Calu3 (cell line): ENCODE data around the gene SMNDC1. TPM values are rescaled to one million over a fixed set of nuclear protein-coding genes. Genes with fewer than 3 reads are reported as not detected.
"Not testable (repeated sequence)": the region's sequence is repeated elsewhere in the genome, so short reads cannot be mapped to it uniquely, and the experiment has no call there.

ENCODE experiments used
- BruUV-seq: library from RNA; stranded (reverse); fragments of 400-500 nt; replicated peaks from 2 replicates; lab custom pipeline; 2021; lab: Mats Ljungman, UMichigan
- CTCF ChIA-PET: fragments of 300-600 bp; sonication (Branson Sonifier 250); formaldehyde crosslinking; loops from one replicate; lab custom pipeline; 2022; ENCODE audit warnings: antibody characterized with exemption; lab: Charles Lee
- DNase-seq: peaks from one replicate; pipeline ENCODE4 v3.0.0; 2022
- H3K27ac Mint-ChIP-seq: one replicate; pipeline ENCODE4 v1.8.0; 2022; ENCODE audit warnings: mixed read lengths; ENCODE audit not compliant: unreplicated experiment
- H3K27me3 Mint-ChIP-seq: one replicate; pipeline ENCODE4 v1.8.0; 2022; ENCODE audit warnings: mixed read lengths; ENCODE audit not compliant: unreplicated experiment
- H3K36me3 Mint-ChIP-seq: one replicate; pipeline ENCODE4 v1.8.0; 2022; ENCODE audit warnings: mild to moderate bottlenecking, moderate library complexity, mixed read lengths; ENCODE audit not compliant: insufficient read depth, unreplicated experiment
- H3K4me1 Mint-ChIP-seq: one replicate; pipeline ENCODE4 v1.8.0; 2022; ENCODE audit warnings: mild to moderate bottlenecking, low read depth, mixed read lengths; ENCODE audit not compliant: unreplicated experiment
- H3K4me3 Mint-ChIP-seq: one replicate; pipeline ENCODE4 v1.8.0; 2022; ENCODE audit warnings: mild to moderate bottlenecking, low read depth, moderate library complexity, mixed read lengths; ENCODE audit not compliant: unreplicated experiment
- H3K9me3 Mint-ChIP-seq: one replicate; pipeline ENCODE4 v1.8.0; 2022; ENCODE audit warnings: low read depth, mixed read lengths; ENCODE audit not compliant: unreplicated experiment
- intact Hi-C: fragments of 100-400 bp; cut with micrococcal nuclease; formaldehyde crosslinking; loops from one replicate; pipeline ENCODE4 v1.10.0; 2022; ENCODE audit not compliant: unreplicated experiment
- total RNA-seq: library from RNA; stranded (reverse); gene quantifications from 2 replicates; pipeline ENCODE4 v1.2.3, GENCODE V29; 2022
- TF ChIP-seq, protein P1 (sequence below): fragments of 200-600 bp; IDR thresholded peaks from one replicate; pipeline ENCODE4 v1.8.0; 2022; ENCODE audit warnings: antibody characterized with exemption; ENCODE audit not compliant: unreplicated experiment

The SMNDC1 gene
- total RNA-seq, 1 experiment from 2014 or later, result 32.8 TPM

DNA sequence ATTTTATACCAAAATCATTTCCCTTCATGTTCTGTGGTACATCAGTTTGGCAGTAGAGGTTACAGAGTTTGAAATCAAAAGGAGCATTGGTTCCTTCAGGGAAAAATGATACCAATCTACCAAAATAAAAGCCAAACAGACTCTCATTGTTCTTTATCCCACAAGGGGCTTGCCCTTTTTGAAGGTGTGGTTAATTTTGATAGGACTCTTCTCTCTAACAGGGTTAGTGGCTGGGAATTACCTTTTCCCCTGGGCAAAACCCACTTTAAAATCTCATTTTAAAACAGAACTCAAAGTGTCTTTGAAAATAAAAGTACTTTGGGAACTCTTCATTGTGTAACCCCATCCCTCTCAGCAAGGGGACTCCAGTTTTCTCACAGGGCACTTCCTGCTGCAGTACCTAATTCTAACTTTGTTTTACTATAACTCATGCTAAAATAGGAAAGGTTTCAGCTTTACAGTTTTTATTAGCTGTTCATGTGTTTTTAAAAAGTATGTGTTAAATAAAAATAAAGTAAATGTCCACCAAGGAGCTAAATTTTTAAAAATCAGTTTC is 30.6 kb downstream of the SMNDC1 start:
- Mint-ChIP-seq H3K36me3 (no peaks in the 10 kb centered on the region), H3K27me3 (no peaks in the 10 kb centered on the region), H3K4me1 (peaks cover 24% of the 10 kb centered on the region), H3K9me3 (no peaks in the 10 kb centered on the region), H3K27ac (peak overlapping the region; percentile 13), H3K4me3 (no peak overlapping the region)
- BruUV-seq, result no TSS peak
- DNase-seq, result no peak
- CTCF ChIA-PET, result no interaction called here
- TF ChIP-seq, protein P1, sequence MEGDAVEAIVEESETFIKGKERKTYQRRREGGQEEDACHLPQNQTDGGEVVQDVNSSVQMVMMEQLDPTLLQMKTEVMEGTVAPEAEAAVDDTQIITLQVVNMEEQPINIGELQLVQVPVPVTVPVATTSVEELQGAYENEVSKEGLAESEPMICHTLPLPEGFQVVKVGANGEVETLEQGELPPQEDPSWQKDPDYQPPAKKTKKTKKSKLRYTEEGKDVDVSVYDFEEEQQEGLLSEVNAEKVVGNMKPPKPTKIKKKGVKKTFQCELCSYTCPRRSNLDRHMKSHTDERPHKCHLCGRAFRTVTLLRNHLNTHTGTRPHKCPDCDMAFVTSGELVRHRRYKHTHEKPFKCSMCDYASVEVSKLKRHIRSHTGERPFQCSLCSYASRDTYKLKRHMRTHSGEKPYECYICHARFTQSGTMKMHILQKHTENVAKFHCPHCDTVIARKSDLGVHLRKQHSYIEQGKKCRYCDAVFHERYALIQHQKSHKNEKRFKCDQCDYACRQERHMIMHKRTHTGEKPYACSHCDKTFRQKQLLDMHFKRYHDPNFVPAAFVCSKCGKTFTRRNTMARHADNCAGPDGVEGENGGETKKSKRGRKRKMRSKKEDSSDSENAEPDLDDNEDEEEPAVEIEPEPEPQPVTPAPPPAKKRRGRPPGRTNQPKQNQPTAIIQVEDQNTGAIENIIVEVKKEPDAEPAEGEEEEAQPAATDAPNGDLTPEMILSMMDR, result no peak
- intact Hi-C loops, result loop anchor here (5.0 kb wide), 1 partner anchor 37 kb away; no protein-coding TSS in a partner anchor

DNA sequence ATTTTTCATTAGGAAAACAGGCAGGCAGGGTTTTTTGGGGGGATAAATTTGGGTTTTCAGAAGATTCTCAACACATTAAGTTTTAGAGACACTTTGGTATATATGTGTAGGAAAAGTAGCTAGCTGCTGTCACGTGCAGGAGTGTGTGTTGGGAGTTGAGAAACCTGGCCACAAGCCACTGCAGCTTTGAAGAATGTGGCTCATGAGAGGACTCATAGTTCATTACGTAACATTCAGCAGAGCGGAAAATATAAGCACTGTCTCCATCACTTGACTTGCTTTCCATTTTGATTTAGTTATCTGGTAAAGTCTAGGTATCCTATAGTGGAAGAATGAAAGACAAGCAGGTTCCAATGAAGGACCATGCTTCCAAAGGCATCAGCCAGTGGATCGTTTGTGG is 31.2 kb downstream of the SMNDC1 start:
- Mint-ChIP-seq H3K4me1 (peaks cover 25% of the 10 kb centered on the region), H3K27me3 (no peaks in the 10 kb centered on the region), H3K36me3 (no peaks in the 10 kb centered on the region), H3K4me3 (no peak overlapping the region), H3K27ac (peak overlapping the region; percentile 13), H3K9me3 (no peaks in the 10 kb centered on the region)
- intact Hi-C loops, result loop anchor here (5.0 kb wide), 1 partner anchor 36 kb away; no protein-coding TSS in a partner anchor
- TF ChIP-seq, protein P1, result no peak
- BruUV-seq, result no TSS peak
- CTCF ChIA-PET, result no interaction called here
- no peak for DNase-seq

DNA sequence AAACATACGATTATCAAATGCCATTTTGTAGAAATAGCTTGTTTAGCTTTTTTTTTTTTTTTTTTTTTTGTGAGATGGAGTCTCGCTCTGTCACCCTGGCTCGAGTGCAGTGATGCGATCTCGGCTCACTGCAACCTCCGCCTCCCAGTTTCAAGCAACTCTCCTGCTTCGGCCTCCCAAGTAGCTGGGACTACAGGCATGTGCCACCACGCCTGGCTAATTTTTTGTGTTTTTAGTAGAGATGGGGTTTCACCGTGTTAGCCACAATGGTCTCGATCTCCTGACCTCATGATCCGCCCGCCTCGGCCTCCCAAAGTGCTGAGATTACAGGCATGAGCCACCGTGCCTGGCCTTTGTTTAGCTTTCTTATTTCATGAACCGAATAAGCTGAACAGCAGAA is 31.7 kb downstream of the SMNDC1 start:
- H3K27me3 Mint-ChIP-seq, H3K27ac Mint-ChIP-seq, H3K4me3 Mint-ChIP-seq, H3K9me3 Mint-ChIP-seq, DNase-seq, CTCF ChIA-PET, H3K36me3 Mint-ChIP-seq, BruUV-seq: not testable (repeated sequence)
- intact Hi-C loops, result loop anchor here (5.0 kb wide), 1 partner anchor 36 kb away; no protein-coding TSS in a partner anchor
- peaks cover 25% of the 10 kb centered on the region for H3K4me1 Mint-ChIP-seq

DNA sequence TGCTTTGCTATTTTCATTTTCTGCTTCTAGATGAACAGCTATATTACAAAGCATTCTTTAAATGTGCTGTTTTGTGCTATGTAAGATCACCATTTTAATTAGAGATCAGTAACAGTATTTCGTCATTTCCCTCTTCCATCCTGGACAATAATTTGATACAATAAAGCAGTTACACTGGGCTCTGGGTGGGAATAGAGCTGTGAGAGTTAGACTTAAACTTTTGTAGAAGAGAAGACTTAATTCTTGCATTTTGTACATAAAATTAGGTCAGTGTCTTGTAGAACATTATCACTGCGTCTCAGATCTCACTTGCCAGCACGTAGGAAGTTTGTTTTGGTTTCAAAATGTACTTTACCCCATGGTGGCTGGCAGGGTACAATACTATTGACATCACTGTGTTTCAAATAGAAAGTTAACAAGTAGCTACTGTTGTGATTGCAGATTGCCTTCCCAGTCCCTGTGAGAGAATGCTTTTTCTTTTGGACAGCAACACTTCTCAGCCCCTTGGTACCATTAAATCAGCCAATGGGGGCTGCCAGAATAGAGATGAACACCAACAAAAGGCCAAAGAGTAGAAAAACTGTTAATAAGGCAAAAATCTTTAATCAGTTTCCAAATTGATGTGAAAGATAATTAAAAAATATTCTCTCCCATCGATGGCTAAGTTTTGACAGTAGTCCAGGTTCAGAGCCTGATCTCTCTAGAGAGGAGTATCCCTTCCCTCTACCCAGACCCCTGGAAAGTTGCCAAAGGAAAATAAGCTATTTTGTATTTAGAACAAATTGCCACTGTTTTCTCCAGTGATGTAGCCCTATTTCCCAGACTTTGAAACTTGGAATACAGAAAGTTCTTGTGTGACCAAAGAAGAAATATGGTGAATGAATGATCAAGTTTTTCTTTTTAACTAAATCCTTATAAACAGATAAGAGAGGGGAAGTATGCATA is 35.1 kb downstream of the SMNDC1 start:
- H3K27ac Mint-ChIP-seq, result no peak overlapping the region
- no peak for DNase-seq
- no peak overlapping the region for H3K4me3 Mint-ChIP-seq
- intact Hi-C loops, result loop anchor here (5.0 kb wide), 1 partner anchor 32 kb away; no protein-coding TSS in a partner anchor
- H3K36me3 Mint-ChIP-seq, result no peaks in the 10 kb centered on the region
- H3K9me3 Mint-ChIP-seq, result no peaks in the 10 kb centered on the region
- no TSS peak for BruUV-seq
- peaks cover 21% of the 10 kb centered on the region for H3K4me1 Mint-ChIP-seq
- CTCF ChIA-PET, result no interaction called here
- TF ChIP-seq, protein P1, result no peak
- H3K27me3 Mint-ChIP-seq, result no peaks in the 10 kb centered on the region
